GM12878 (cell line): ENCODE results near the gene PCSK5. TPM values are rescaled to one million over a fixed set of nuclear protein-coding genes. Genes with fewer than 3 reads are reported as not detected.

Source experiments
- ATAC-seq: fragments of 200-7000 bp; cut with Tn5 transposase; 3 replicates; pipeline ENCODE4 v1.9.1; 2020; ENCODE audit warnings: mild to moderate bottlenecking, moderate library complexity
- BruUV-seq: library from RNA; stranded (reverse); fragments of 400-500 nt; replicated peaks from 2 replicates; lab custom pipeline; 2021; lab: Mats Ljungman, UMichigan
- CTCF ChIA-PET: fragments of 300-600 bp; sonication (Branson Sonifier 250); formaldehyde crosslinking; extraction: SDS; loops from one replicate; lab custom pipeline; 2021; ENCODE audit warnings: inconsistent platforms; lab: Yijun Ruan, JAX
- POLR2A ChIA-PET: fragments of 350-600 bp; formaldehyde crosslinking; extraction: SDS; loops from one replicate; lab custom pipeline; 2021; ENCODE audit warnings: inconsistent platforms; lab: Charles Lee
- RAD21 ChIA-PET: fragments of 300-600 bp; sonication (Branson Sonifier 250); formaldehyde crosslinking; loops from one replicate; lab custom pipeline; 2023; ENCODE audit warnings: antibody characterized with exemption; ENCODE audit not compliant: unreplicated experiment; lab: Charles Lee
- SMC1A ChIA-PET: fragments of 300-600 bp; sonication (Branson Sonifier 250); formaldehyde crosslinking; loops from one replicate; lab custom pipeline; 2023; ENCODE audit not compliant: unreplicated experiment, uncharacterized antibody; lab: Charles Lee
- DNase-seq: peaks from one replicate; pipeline ENCODE4 v3.0.0-alpha.2; 2011; ENCODE audit warnings: low read depth, low spot score
- FAIRE-seq: peaks from 3 replicates; lab custom pipeline; 2011; peaks lifted over from hg19 to GRCh38; lab: Jason Lieb, UNC
- H2AFZ ChIP-seq: 2 replicates; pipeline ENCODE4 v1.6.0; 2011; ENCODE audit warnings: low read depth, low read length, control low read depth; ENCODE audit not compliant: control insufficient read depth
- H3K27ac ChIP-seq: 2 replicates; pipeline ENCODE4 v1.5.1; 2011; ENCODE audit warnings: control low read depth; ENCODE audit not compliant: control insufficient read depth, insufficient read depth
- H3K27me3 ChIP-seq, 2 experiments: replicated peaks in 1 of 2; 2 replicates each; pipeline versions ENCODE4 v1.6.0 to v1.6.1; 2011; ENCODE audit warnings: low read length in 1 of 2; ENCODE audit not compliant: control insufficient read depth in 2 of 2, insufficient read depth in 2 of 2
- H3K36me3 ChIP-seq, 2 experiments: 2 replicates each; pipeline ENCODE4 v1.5.1; 2011; ENCODE audit warnings: low read length in 1 of 2; ENCODE audit not compliant: control insufficient read depth in 2 of 2, insufficient read depth in 2 of 2
- H3K4me1 ChIP-seq: 2 replicates; pipeline ENCODE4 v1.6.1; 2011; ENCODE audit warnings: mild to moderate bottlenecking, low read length, moderate library complexity, mixed read lengths; ENCODE audit not compliant: control insufficient read depth, insufficient read depth
- H3K4me2 ChIP-seq: 2 replicates; pipeline ENCODE4 v1.6.0; 2011; ENCODE audit warnings: control low read depth; ENCODE audit not compliant: control insufficient read depth, insufficient read depth
- H3K4me3 ChIP-seq: fragments of 200-600 bp; sonication (generic); 2 replicates; pipeline ENCODE4 v1.5.1; 2016
- H3K79me2 ChIP-seq: 2 replicates; pipeline ENCODE4 v1.6.0; 2011; ENCODE audit warnings: low read length; ENCODE audit not compliant: control insufficient read depth, insufficient read depth
- H3K9ac ChIP-seq: 2 replicates; pipeline ENCODE4 v1.8.0; 2011; ENCODE audit warnings: low read length, control low read depth, mixed read lengths; ENCODE audit not compliant: control insufficient read depth, insufficient read depth
- H3K9me3 ChIP-seq: replicated peaks from 3 replicates; pipeline ENCODE4 v1.5.1; 2011; ENCODE audit warnings: mild to moderate bottlenecking, low read length; ENCODE audit not compliant: control insufficient read depth, insufficient read depth
- H4K20me1 ChIP-seq: 2 replicates; pipeline ENCODE4 v1.6.0; 2011; ENCODE audit not compliant: control insufficient read depth, insufficient read depth
- ASH2L ChIP-seq: fragments of 300-600, 200-600 bp; sonication (generic); IDR thresholded peaks from 2 replicates; pipeline ENCODE4 v1.6.1; 2017; ENCODE audit warnings: low read depth, mild to moderate bottlenecking, borderline replicate concordance
- BMI1 ChIP-seq: fragments of 450-650 bp; IDR thresholded peaks from 2 replicates; pipeline ENCODE4 v1.6.1; 2016; ENCODE audit warnings: mild to moderate bottlenecking, moderate library complexity, borderline replicate concordance
- CTCF ChIP-seq, 3 experiments: IDR thresholded peaks in 2 of 3; conservative IDR thresholded peaks in 1 of 3; 2 replicates each; pipeline ENCODE4 v1.5.1; 2011; ENCODE audit warnings: low read depth in 3 of 3, low read length in 3 of 3, mild to moderate bottlenecking in 3 of 3, control low read depth in 2 of 3, moderate library complexity in 2 of 3, inconsistent platforms in 1 of 3, mixed read lengths in 1 of 3; ENCODE audit not compliant: control insufficient read depth in 2 of 3, insufficient read depth in 1 of 3; ENCODE audit errors: extremely low read depth in 1 of 3
- HSF1 ChIP-seq: fragments of 150-350 bp; IDR thresholded peaks from 2 replicates; pipeline ENCODE4 v1.6.1; 2014; ENCODE audit warnings: mild to moderate bottlenecking, low read depth, low read length
- KAT2A ChIP-seq: conservative IDR thresholded peaks from 2 replicates; pipeline ENCODE4 v1.6.1; 2011; ENCODE audit warnings: low read depth, low read length; ENCODE audit not compliant: control insufficient read depth
- MTA2 ChIP-seq: fragments of 450-650 bp; IDR thresholded peaks from 2 replicates; pipeline ENCODE4 v1.6.1; 2016; ENCODE audit warnings: low read depth, mild to moderate bottlenecking, moderate library complexity
- NR2C2 ChIP-seq: IDR thresholded peaks from 2 replicates; pipeline ENCODE4 v1.6.1; 2011; ENCODE audit warnings: borderline replicate concordance, low read depth; ENCODE audit not compliant: control insufficient read depth, insufficient read length
- SIX5 ChIP-seq: IDR thresholded peaks from 2 replicates; pipeline ENCODE4 v1.6.1; 2011; ENCODE audit warnings: mild to moderate bottlenecking, low read depth, low read length, moderate library complexity; ENCODE audit not compliant: severe bottlenecking
- SPI1 ChIP-seq: IDR thresholded peaks from 2 replicates; pipeline ENCODE4 v1.6.1; 2011; ENCODE audit warnings: low read depth, mild to moderate bottlenecking, low read length, moderate library complexity, borderline replicate concordance; ENCODE audit not compliant: insufficient read depth
- TAF1 ChIP-seq: IDR thresholded peaks from 2 replicates; pipeline ENCODE4 v1.6.1; 2011; ENCODE audit warnings: mild to moderate bottlenecking, low read depth, low read length, borderline replicate concordance
- TCF3 ChIP-seq: IDR thresholded peaks from 2 replicates; pipeline ENCODE4 v1.6.1; 2012; ENCODE audit warnings: low read depth, mild to moderate bottlenecking, low read length, borderline replicate concordance; ENCODE audit not compliant: insufficient read depth
- ZNF384 ChIP-seq: IDR thresholded peaks from 2 replicates; pipeline ENCODE4 v1.6.1; 2012; ENCODE audit warnings: low read depth, mild to moderate bottlenecking, low read length, improper control_type of control experiment, borderline replicate concordance
- WGBS: methylation state at CpG from one replicate; pipeline ENCODE4 v1.1.6; 2016; ENCODE audit warnings: low lambda C conversion rate; ENCODE audit not compliant: insufficient replicate concordance, insufficient coverage; ENCODE audit errors: missing lambda C conversion rate; 5-methylcytosine and 5-hydroxymethylcytosine counted together
- in situ Hi-C: fragments of 300-500 bp; cut with MboI; formaldehyde crosslinking; loops from 9 replicates; pipeline ENCODE4 v1.14.3; 2018; ENCODE audit warnings: mixed read lengths
- intact Hi-C: fragments of 100-400 bp; cut with micrococcal nuclease; formaldehyde crosslinking; loops from one replicate; pipeline ENCODE4 v1.14.2; 2022; ENCODE audit not compliant: unreplicated experiment
- polyA plus RNA-seq, 11 experiments: library from polyadenylated mRNA; depleted of rRNA in 4 of 11; unstranded in 6 of 11; stranded (reverse) in 5 of 11; fragments of >200 nt; fragmentation: Nextera tagmentation in 4 of 11; fragmentation: Illumina TruSeq in 1 of 11; extraction: Ambion mirVana in 4 of 11; extraction: Trizol in 1 of 11; gene quantifications; 1 replicate in 1 of 11; 2 replicates in 10 of 11; pipeline versions ENCODE4 v1.2.1 to v1.2.3, GENCODE V29; 2011 to 2016; ENCODE audit warnings: inconsistent platforms in 2 of 11, missing spikeins in 2 of 11, low read depth in 1 of 11
- total RNA-seq, 4 experiments: library from RNA; depleted of rRNA in 3 of 4; stranded (reverse); fragments of >200 nt in 3 of 4; fragmentation: Illumina TruSeq in 1 of 4; extraction: Trizol in 1 of 4; gene quantifications; 2 replicates each; pipeline versions ENCODE4 v1.2.1 to v1.2.3, GENCODE V29; 2013 to 2021
- TF ChIP-seq, protein P1 (sequence below): IDR thresholded peaks from 2 replicates; pipeline ENCODE4 v1.6.1; 2011; ENCODE audit warnings: borderline replicate concordance, low read depth, mild to moderate bottlenecking, moderate library complexity, mixed read lengths, low read length; ENCODE audit not compliant: insufficient read depth; ENCODE audit errors: extremely low read length
- TF ChIP-seq, protein P2 (sequence below): fragments of 150-350 bp; IDR thresholded peaks from 2 replicates; pipeline ENCODE4 v1.6.1; 2016; ENCODE audit warnings: low read depth, low read length

PCSK5 gene
- total and polyA plus RNA-seq, 10 of the 15 experiments (the other 5 are each of a cell fraction or from before 2014, with no cell fraction given), result 0.01 to 0.13 (median 0.04) TPM; not detected in 3

DNA sequence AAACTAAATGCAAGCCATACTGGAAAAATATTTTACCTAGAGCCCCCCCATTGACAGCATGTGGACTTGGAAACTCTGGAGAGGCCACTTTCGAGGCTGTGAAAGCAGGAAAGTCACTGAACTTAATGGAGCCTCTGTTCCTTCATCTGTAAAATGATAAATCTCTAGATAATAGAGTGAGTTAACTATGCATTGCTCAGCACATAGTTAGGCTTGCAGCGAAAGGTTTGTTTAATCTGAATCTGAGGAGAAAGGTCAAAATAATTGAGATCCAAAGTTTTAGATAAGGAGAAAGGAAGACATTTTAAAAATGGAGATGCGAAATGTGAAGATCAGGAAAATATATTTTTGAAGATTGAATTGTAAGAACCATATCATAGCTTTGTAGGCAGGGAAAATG lies 4.6 kb downstream of the PCSK5 start (continued):
- TF ChIP-seq CTCF (IDR thresholded peaks at IDR 0.05 in 2 of 3, conservative IDR thresholded peaks at IDR 0.05 in 1 of 3; ENCODE audit: control insufficient read depth in 2 of 3, extremely low read depth in 1 of 3, insufficient read depth in 1 of 3, low read depth in 3 of 3, low read length in 3 of 3) (no peak), SIX5 (no peak), ASH2L (no peak)

DNA sequence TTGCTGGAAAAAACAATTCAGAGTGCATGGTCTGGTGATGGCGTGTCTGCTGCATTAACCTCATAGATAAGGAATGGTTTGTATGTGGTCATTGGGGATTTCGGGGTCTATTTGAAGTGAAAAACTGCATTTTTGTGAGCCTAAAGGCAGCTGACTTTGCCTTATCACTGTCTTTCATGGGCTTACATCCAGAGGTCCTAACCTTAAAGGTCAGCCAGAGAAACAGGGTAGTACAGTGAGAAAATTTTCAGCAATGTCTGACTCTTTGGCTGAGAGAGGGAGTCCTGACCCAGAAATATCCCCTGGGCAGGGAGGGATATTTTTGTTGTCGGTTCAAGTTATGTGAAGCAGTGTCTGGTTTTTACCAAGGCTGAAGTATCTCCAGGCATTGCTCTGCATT lies 5.7 kb downstream of the PCSK5 start:
- RAD21 ChIA-PET, result no interaction called here
- no peak overlapping the region for H3K4me3 ChIP-seq
- H3K9me3 ChIP-seq, result no peaks in the 10 kb centered on the region
- SMC1A ChIA-PET, result no interaction called here
- no peak overlapping the region for H3K9ac ChIP-seq
- intact Hi-C loops, result no loop called here
- no peak overlapping the region for H3K4me2 ChIP-seq
- CTCF ChIA-PET, result no interaction called here
- no peaks in the 10 kb centered on the region for H3K36me3 ChIP-seq
- BruUV-seq, result no TSS peak
- H3K79me2 ChIP-seq, result no peaks in the 10 kb centered on the region
- peaks cover 0 to 3% of the 10 kb centered on the region in 2 experiments; a peak in 3 of 4 replicates for H3K27me3 ChIP-seq
- no peak for DNase-seq
- 0% methylated on average over 3 of the region's 3 CpGs for WGBS
- no peaks in the 10 kb centered on the region for H3K4me1 ChIP-seq
- no peak for FAIRE-seq
- no peak overlapping the region for H3K27ac ChIP-seq
- in situ Hi-C loops, result no loop called here
- H4K20me1 ChIP-seq, result no peaks in the 10 kb centered on the region
- no peak for ATAC-seq
- no peak overlapping the region for H2AFZ ChIP-seq
- POLR2A ChIA-PET, result no interaction called here
- TF ChIP-seq MTA2 (no peak), TCF3 (no peak), SPI1 (no peak), TAF1 (no peak), ZNF384 (no peak), NR2C2 (no peak), HSF1 (no peak), KAT2A (no peak), BMI1 (no peak)
- TF ChIP-seq, protein P1, sequence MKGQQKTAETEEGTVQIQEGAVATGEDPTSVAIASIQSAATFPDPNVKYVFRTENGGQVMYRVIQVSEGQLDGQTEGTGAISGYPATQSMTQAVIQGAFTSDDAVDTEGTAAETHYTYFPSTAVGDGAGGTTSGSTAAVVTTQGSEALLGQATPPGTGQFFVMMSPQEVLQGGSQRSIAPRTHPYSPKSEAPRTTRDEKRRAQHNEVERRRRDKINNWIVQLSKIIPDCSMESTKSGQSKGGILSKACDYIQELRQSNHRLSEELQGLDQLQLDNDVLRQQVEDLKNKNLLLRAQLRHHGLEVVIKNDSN, result no peak
- TF ChIP-seq, protein P2, sequence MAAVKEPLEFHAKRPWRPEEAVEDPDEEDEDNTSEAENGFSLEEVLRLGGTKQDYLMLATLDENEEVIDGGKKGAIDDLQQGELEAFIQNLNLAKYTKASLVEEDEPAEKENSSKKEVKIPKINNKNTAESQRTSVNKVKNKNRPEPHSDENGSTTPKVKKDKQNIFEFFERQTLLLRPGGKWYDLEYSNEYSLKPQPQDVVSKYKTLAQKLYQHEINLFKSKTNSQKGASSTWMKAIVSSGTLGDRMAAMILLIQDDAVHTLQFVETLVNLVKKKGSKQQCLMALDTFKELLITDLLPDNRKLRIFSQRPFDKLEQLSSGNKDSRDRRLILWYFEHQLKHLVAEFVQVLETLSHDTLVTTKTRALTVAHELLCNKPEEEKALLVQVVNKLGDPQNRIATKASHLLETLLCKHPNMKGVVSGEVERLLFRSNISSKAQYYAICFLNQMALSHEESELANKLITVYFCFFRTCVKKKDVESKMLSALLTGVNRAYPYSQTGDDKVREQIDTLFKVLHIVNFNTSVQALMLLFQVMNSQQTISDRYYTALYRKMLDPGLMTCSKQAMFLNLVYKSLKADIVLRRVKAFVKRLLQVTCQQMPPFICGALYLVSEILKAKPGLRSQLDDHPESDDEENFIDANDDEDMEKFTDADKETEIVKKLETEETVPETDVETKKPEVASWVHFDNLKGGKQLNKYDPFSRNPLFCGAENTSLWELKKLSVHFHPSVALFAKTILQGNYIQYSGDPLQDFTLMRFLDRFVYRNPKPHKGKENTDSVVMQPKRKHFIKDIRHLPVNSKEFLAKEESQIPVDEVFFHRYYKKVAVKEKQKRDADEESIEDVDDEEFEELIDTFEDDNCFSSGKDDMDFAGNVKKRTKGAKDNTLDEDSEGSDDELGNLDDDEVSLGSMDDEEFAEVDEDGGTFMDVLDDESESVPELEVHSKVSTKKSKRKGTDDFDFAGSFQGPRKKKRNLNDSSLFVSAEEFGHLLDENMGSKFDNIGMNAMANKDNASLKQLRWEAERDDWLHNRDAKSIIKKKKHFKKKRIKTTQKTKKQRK, result no peak
